Thoracic aorta (tissue), 2 donors: ENCODE measurements around the gene COMTD1. TPM values are rescaled to one million over a fixed set of nuclear protein-coding genes. Genes with fewer than 3 reads are reported as not detected.
"Not testable (repeated sequence)": the region's sequence is repeated elsewhere in the genome, so short reads cannot be mapped to it uniquely, and the experiment has no call there.

ENCODE experiments used
- ATAC-seq: fragments of 150-250 bp; one replicate; pipeline ENCODE4 v1.8.0; 2017; ENCODE audit warnings: low read depth; ENCODE audit not compliant: insufficient number of reproducible peaks, low FRiP score
- DNase-seq: peaks from one replicate; pipeline ENCODE4 v3.0.0-alpha.2; 2020; ENCODE audit warnings: low spot score
- H3K27ac ChIP-seq, 2 donors: fragments of 200-600 bp; sonication (generic); 1 replicate in 1 of 2; 2 replicates in 1 of 2; pipeline ENCODE4 v1.5.1; 2016; ENCODE audit warnings: mild to moderate bottlenecking in 2 of 2, moderate library complexity in 2 of 2
- H3K27me3 ChIP-seq: fragments of 200-600 bp; sonication (generic); replicated peaks from 2 replicates; pipeline ENCODE4 v1.6.0; 2016; ENCODE audit warnings: mild to moderate bottlenecking; ENCODE audit not compliant: insufficient read depth
- H3K36me3 ChIP-seq: fragments of 200-600 bp; sonication (generic); one replicate; pipeline ENCODE4 v1.5.1; 2016
- H3K4me1 ChIP-seq, 2 donors: fragments of 200-600 bp; sonication (generic); 1 replicate in 1 of 2; 2 replicates in 1 of 2; pipeline versions ENCODE4 v1.5.1 to v1.6.0; 2016; ENCODE audit warnings: low read depth in 2 of 2, mild to moderate bottlenecking in 1 of 2; ENCODE audit not compliant: control insufficient read depth in 1 of 2
- H3K4me3 ChIP-seq: fragments of 200-600 bp; sonication (generic); 2 replicates; pipeline ENCODE4 v1.5.1; 2016; ENCODE audit warnings: mild to moderate bottlenecking
- H3K9me3 ChIP-seq: fragments of 200-600 bp; sonication (generic); 2 replicates; pipeline ENCODE4 v1.5.1; 2016
- total RNA-seq, 2 donors: library from RNA; depleted of rRNA; stranded (reverse); fragments of >200 nt; gene quantifications; one replicate each; pipeline versions ENCODE4 v1.1.0 to v1.2.3, GENCODE V29; 2016
- TF ChIP-seq, protein P1 (sequence below): fragments of 200-600 bp; sonication (generic); IDR thresholded peaks from one replicate; pipeline ENCODE4 v1.5.1; 2019; ENCODE audit warnings: antibody characterized with exemption

Gene COMTD1
- total RNA-seq, 2 donors from 2014 or later = 19.0 to 35.6 TPM

- peak overlapping the region in 1 of 2 donors; percentile 49 for H3K27ac ChIP-seq
- H3K4me1 ChIP-seq = peaks cover 32 to 66% of the 10 kb centered on the region in 2 donors
- no peak overlapping the region for H3K4me3 ChIP-seq
- peaks cover 19% of the 10 kb centered on the region for H3K36me3 ChIP-seq
- TF ChIP-seq, protein P1, sequence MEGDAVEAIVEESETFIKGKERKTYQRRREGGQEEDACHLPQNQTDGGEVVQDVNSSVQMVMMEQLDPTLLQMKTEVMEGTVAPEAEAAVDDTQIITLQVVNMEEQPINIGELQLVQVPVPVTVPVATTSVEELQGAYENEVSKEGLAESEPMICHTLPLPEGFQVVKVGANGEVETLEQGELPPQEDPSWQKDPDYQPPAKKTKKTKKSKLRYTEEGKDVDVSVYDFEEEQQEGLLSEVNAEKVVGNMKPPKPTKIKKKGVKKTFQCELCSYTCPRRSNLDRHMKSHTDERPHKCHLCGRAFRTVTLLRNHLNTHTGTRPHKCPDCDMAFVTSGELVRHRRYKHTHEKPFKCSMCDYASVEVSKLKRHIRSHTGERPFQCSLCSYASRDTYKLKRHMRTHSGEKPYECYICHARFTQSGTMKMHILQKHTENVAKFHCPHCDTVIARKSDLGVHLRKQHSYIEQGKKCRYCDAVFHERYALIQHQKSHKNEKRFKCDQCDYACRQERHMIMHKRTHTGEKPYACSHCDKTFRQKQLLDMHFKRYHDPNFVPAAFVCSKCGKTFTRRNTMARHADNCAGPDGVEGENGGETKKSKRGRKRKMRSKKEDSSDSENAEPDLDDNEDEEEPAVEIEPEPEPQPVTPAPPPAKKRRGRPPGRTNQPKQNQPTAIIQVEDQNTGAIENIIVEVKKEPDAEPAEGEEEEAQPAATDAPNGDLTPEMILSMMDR = no peak
- H3K27me3 ChIP-seq = no peaks in the 10 kb centered on the region
- H3K9me3 ChIP-seq = no peaks in the 10 kb centered on the region
- no peak for DNase-seq
- no peak for ATAC-seq
Observed at GRCh38 chr10:75228278-75228677, 7.5 kb downstream of the COMTD1 start.

GRCh38 chr10:75226656-75227055, 9.1 kb downstream of the COMTD1 start:
- Histone ChIP-seq H3K9me3 (no peaks in the 10 kb centered on the region), H3K4me1 (peaks cover 32 to 66% of the 10 kb centered on the region in 2 donors), H3K27ac (peak overlapping the region; percentile 80 to 90), H3K27me3 (no peaks in the 10 kb centered on the region), H3K36me3 (peaks cover 31% of the 10 kb centered on the region), H3K4me3 (peak overlapping the region; percentile 46)
- DNase-seq (no peak), ATAC-seq (no peak)
- TF ChIP-seq, protein P1 = no peak

GRCh38 chr10:75226095-75226494, 9.7 kb downstream of the COMTD1 start:
- Histone ChIP-seq H3K4me3 (peak overlapping the region; percentile 46), H3K27ac (peak overlapping the region; percentile 80 to 90), H3K9me3 (no peaks in the 10 kb centered on the region), H3K4me1 (peaks cover 32 to 66% of the 10 kb centered on the region in 2 donors), H3K27me3 (no peaks in the 10 kb centered on the region), H3K36me3 (peaks cover 25% of the 10 kb centered on the region)
- ATAC-seq (no peak), DNase-seq (no peak)
- TF ChIP-seq, protein P1 = no peak

DNA sequence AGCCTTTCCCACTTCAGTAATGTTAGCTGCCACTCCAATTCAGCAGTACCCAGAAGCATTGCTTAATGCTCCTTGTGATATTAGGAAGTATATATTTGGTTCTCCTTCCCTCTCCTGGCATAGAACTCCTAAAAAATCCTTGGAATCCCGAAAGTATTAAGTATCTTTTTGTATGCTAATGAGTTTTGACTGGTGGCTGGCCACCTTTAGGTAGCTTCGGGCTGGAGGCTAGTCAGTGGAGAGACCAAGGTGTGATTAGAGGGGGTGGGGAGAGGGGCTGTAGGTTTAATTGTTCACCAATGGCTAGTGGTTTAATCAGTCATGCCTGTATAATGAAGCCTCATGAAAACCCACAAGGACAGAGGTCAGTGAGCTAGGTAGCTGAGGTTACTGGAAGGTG, 12.2 kb downstream of the COMTD1 start:
- peak overlapping the region; percentile 80 to 90 for H3K27ac ChIP-seq
- TF ChIP-seq, protein P1 = no peak
- DNase-seq (no peak), ATAC-seq (no peak)
- no peaks in the 10 kb centered on the region for H3K27me3 ChIP-seq
- peaks cover 42% of the 10 kb centered on the region for H3K36me3 ChIP-seq
- peaks cover 25 to 51% of the 10 kb centered on the region in 2 donors for H3K4me1 ChIP-seq
- H3K4me3 ChIP-seq = no peak overlapping the region
- H3K9me3 ChIP-seq = no peaks in the 10 kb centered on the region

GRCh38 chr10:75221492-75221891, 14.3 kb downstream of the COMTD1 start:
- not testable (repeated sequence) for H3K4me3 ChIP-seq, H3K27ac ChIP-seq, DNase-seq, H3K27me3 ChIP-seq, ATAC-seq, H3K9me3 ChIP-seq
- Histone ChIP-seq H3K4me1 (peaks cover 18 to 41% of the 10 kb centered on the region in 2 donors), H3K36me3 (peaks cover 61% of the 10 kb centered on the region)

DNA sequence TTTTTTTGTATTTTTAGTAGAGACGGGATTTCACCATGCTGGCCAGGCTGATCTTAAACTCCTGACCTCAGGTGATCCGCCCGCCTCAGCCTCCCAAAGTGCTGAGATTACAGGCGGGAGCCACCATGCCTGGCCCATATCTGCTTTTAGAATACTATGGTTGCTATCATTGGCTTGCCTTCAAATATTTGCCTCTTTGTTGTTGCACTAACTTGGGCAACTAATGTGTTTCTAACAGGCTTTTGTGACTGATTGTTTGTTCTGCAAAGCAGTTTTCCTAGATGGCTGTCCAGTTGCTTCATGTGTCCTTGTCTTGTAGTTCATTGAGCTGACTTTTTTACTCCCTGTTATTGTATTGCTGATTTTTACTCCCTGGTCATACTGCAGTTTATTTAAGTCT, 15.5 kb downstream of the COMTD1 start:
- TF ChIP-seq, protein P1 = no peak
- Histone ChIP-seq H3K27ac (peak overlapping the region in 1 of 2 donors; percentile 37), H3K9me3 (no peaks in the 10 kb centered on the region), H3K4me1 (peaks cover 16 to 41% of the 10 kb centered on the region in 2 donors), H3K27me3 (no peaks in the 10 kb centered on the region), H3K4me3 (no peak overlapping the region), H3K36me3 (peaks cover 71% of the 10 kb centered on the region)
- no peak for DNase-seq
- ATAC-seq = no peak
